Endothelial cell of umbilical vein (primary cell): ENCODE data around the gene LCE3D. TPM values are rescaled to one million over a fixed set of nuclear protein-coding genes. Genes with fewer than 3 reads are reported as not detected.

ENCODE experiments used
- BruUV-seq: library from RNA; stranded (reverse); fragments of 400-500 nt; replicated peaks from 2 replicates; lab custom pipeline; 2021; lab: Mats Ljungman, UMichigan
- CTCF ChIA-PET: fragments of 300-600, 350-600 bp; sonication (Branson Sonifier 250); formaldehyde crosslinking; loops from one replicate; lab custom pipeline; 2021; ENCODE audit warnings: antibody characterized with exemption, inconsistent platforms; lab: Charles Lee
- POLR2A ChIA-PET: fragments of 300-600, 350-600 bp; sonication (Branson Sonifier 250); formaldehyde crosslinking; loops from one replicate; lab custom pipeline; 2021; ENCODE audit warnings: antibody characterized with exemption, inconsistent platforms; lab: Charles Lee
- DNase-seq: peaks from one replicate; pipeline ENCODE4 v3.0.0-alpha.2; 2011; ENCODE audit warnings: low read depth, low spot score
- FAIRE-seq: peaks from 2 replicates; lab custom pipeline; 2011; peaks lifted over from hg19 to GRCh38; lab: Jason Lieb, UNC
- H2AFZ ChIP-seq: 2 replicates; pipeline ENCODE4 v1.6.0; 2012; ENCODE audit warnings: low read depth, low read length, control low read depth, inconsistent platforms
- H3K27ac ChIP-seq: 2 replicates; pipeline ENCODE4 v1.5.1; 2011; ENCODE audit warnings: low read depth, mild to moderate bottlenecking, control low read depth, low read length, moderate library complexity; ENCODE audit not compliant: insufficient read depth
- H3K27me3 ChIP-seq, 2 experiments: 2 replicates each; pipeline versions ENCODE4 v1.6.0 to v1.6.1; 2011; ENCODE audit warnings: low read length in 2 of 2, mixed read lengths in 1 of 2; ENCODE audit not compliant: control insufficient read depth in 2 of 2, insufficient read depth in 2 of 2
- H3K36me3 ChIP-seq, 2 experiments: 2 replicates in 1 of 2; 3 replicates in 1 of 2; pipeline ENCODE4 v1.5.1; 2011; ENCODE audit warnings: low read length in 2 of 2, mild to moderate bottlenecking in 1 of 2, moderate library complexity in 1 of 2; ENCODE audit not compliant: control insufficient read depth in 2 of 2, insufficient read depth in 2 of 2; ENCODE audit errors: extremely low read depth in 1 of 2
- H3K4me1 ChIP-seq: 3 replicates; pipeline ENCODE4 v1.5.1; 2011; ENCODE audit warnings: mild to moderate bottlenecking, low read length; ENCODE audit not compliant: control insufficient read depth, insufficient read depth; ENCODE audit errors: extremely low read depth
- H3K4me2 ChIP-seq: 2 replicates; pipeline ENCODE4 v1.6.1; 2011; ENCODE audit warnings: low read length, control low read depth, mixed read lengths; ENCODE audit not compliant: insufficient read depth
- H3K4me3 ChIP-seq, 3 experiments: fragments of 200-600 bp in 1 of 3; sonication (generic), shearing (Covaris generic) in 1 of 3; replicated peaks in 1 of 3; 2 replicates each; pipeline ENCODE4 v1.5.1; 2011 to 2016; ENCODE audit warnings: control low read depth in 3 of 3, low read length in 3 of 3, mild to moderate bottlenecking in 2 of 3, inconsistent platforms in 1 of 3, low read depth in 1 of 3, moderate library complexity in 1 of 3; ENCODE audit not compliant: insufficient read depth in 1 of 3
- H3K79me2 ChIP-seq: 2 replicates; pipeline ENCODE4 v1.6.0; 2012; ENCODE audit warnings: low read length, inconsistent platforms; ENCODE audit not compliant: control insufficient read depth, insufficient read depth
- H3K9ac ChIP-seq: replicated peaks from 2 replicates; pipeline ENCODE3; 2011; ENCODE audit warnings: low read length, control low read depth; ENCODE audit not compliant: insufficient read depth; ENCODE audit errors: extremely low read depth
- H3K9me1 ChIP-seq: replicated peaks from 3 replicates; pipeline ENCODE4 v1.6.0; 2011; ENCODE audit warnings: mild to moderate bottlenecking, low read length; ENCODE audit not compliant: control insufficient read depth, insufficient read depth; ENCODE audit errors: extremely low read depth
- H3K9me3 ChIP-seq: replicated peaks from 2 replicates; pipeline ENCODE4 v1.5.1; 2012; ENCODE audit warnings: low read length, inconsistent platforms; ENCODE audit not compliant: control insufficient read depth, insufficient read depth
- H4K20me1 ChIP-seq: replicated peaks from 2 replicates; pipeline ENCODE3; 2011; ENCODE audit warnings: mild to moderate bottlenecking, low read length; ENCODE audit not compliant: control insufficient read depth, insufficient read depth; ENCODE audit errors: extremely low read depth
- EZH2 ChIP-seq: IDR thresholded peaks from 2 replicates; pipeline ENCODE4 v1.6.1; 2012; ENCODE audit warnings: borderline replicate concordance, low read depth, mild to moderate bottlenecking, moderate library complexity, low read length, inconsistent platforms; ENCODE audit not compliant: severe bottlenecking
- FOS ChIP-seq: IDR thresholded peaks from 2 replicates; pipeline ENCODE4 v1.6.1; 2011; ENCODE audit warnings: mild to moderate bottlenecking, low read length, moderate library complexity, borderline replicate concordance; ENCODE audit not compliant: insufficient read depth
- GATA2 ChIP-seq: IDR thresholded peaks from 2 replicates; pipeline ENCODE4 v1.7.0; 2011; ENCODE audit warnings: low read depth, mild to moderate bottlenecking, moderate library complexity, mixed read lengths, low read length; ENCODE audit not compliant: insufficient read length, insufficient read depth
- JUN ChIP-seq: IDR thresholded peaks from 2 replicates; pipeline ENCODE4 v1.6.1; 2011; ENCODE audit warnings: borderline replicate concordance, low read depth; ENCODE audit not compliant: insufficient read length, insufficient read depth
- MYC ChIP-seq: IDR thresholded peaks from one replicate; pipeline ENCODE4 v1.6.1; 2011; ENCODE audit warnings: mild to moderate bottlenecking, low read depth, low read length
- POLR2A ChIP-seq: IDR thresholded peaks from 2 replicates; pipeline ENCODE4 v1.6.1; 2012; ENCODE audit warnings: low read depth, mild to moderate bottlenecking, control low read depth, low read length
- POLR2AphosphoS5 ChIP-seq: IDR thresholded peaks from 2 replicates; pipeline ENCODE4 v1.6.1; 2012; ENCODE audit warnings: low read depth, mild to moderate bottlenecking, control low read depth, low read length, moderate library complexity; ENCODE audit not compliant: insufficient read depth
- dilution Hi-C: fragments of 300-500 bp; cut with MboI; formaldehyde crosslinking; loops from one replicate; pipeline ENCODE4 v1.15.0; 2019; ENCODE audit warnings: low sequenced_read_pairs; ENCODE audit not compliant: extremely low pct_ligation_motif_present
- intact Hi-C: fragments of 100-400 bp; cut with micrococcal nuclease; formaldehyde crosslinking; loops from one replicate; pipeline ENCODE4 v1.10.0; 2022
- polyA plus RNA-seq, 4 experiments: library from polyadenylated mRNA; depleted of rRNA in 3 of 4; stranded (reverse) in 3 of 4; unstranded in 1 of 4; fragments of >200 nt; gene quantifications; 2 replicates each; pipeline versions ENCODE4 v1.2.1 to v1.2.3, GENCODE V29; 2011 to 2012; ENCODE audit warnings: missing spikeins in 1 of 4
- total RNA-seq: library from RNA; stranded (reverse); gene quantifications from 2 replicates; pipeline ENCODE4 v1.2.3, GENCODE V29; 2021
- TF ChIP-seq, protein P1 (sequence below), 2 donors: IDR thresholded peaks; 1 replicate in 1 of 2; 2 replicates in 1 of 2; pipeline ENCODE4 v1.5.1; 2011; ENCODE audit warnings: low read length in 2 of 2, mild to moderate bottlenecking in 2 of 2, moderate library complexity in 2 of 2, control low read depth in 1 of 2, inconsistent platforms in 1 of 2, low read depth in 1 of 2; ENCODE audit not compliant: insufficient read depth in 1 of 2; ENCODE audit errors: extremely low read depth in 1 of 2
- TF ChIP-seq, protein P2 (sequence below): IDR thresholded peaks from 2 replicates; pipeline ENCODE4 v1.6.1; 2011; ENCODE audit not compliant: insufficient read depth, insufficient read length

The LCE3D gene
- total and polyA plus RNA-seq, 2 donors (not counting 3 experiments of a cell fraction or from before 2014, with no cell fraction given), result not detected

DNA sequence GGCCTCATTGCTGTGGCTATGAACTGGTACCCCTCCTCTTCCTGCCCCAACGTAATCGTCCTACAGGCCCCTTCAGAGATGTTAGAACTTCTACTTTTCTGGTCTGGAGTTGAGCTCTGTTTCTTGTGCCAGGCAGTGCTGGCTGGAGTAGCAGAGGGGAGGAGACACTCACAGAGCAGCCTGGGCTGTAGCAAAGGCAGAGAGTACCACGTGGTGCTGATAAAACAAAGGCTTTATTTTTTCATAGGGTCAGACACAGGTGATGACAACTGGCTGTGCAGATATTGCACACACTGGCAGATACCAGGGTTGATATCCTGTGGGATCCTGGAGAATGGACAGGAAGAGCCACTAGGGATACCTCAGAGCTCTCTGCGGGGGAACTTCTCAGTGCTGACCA lies 42.8 kb downstream of the LCE3D start:
- Histone ChIP-seq H3K27me3 (no peaks in the 10 kb centered on the region), H4K20me1 (no peaks in the 10 kb centered on the region), H3K4me1 (no peaks in the 10 kb centered on the region), H3K79me2 (no peaks in the 10 kb centered on the region), H3K9ac (no peak overlapping the region), H3K9me1 (no peaks in the 10 kb centered on the region), H3K27ac (no peak overlapping the region), H3K4me3 (no peak overlapping the region), H3K36me3 (no peaks in the 10 kb centered on the region), H3K4me2 (no peak overlapping the region), H3K9me3 (no peaks in the 10 kb centered on the region), H2AFZ (no peak overlapping the region)
- FAIRE-seq (no peak), DNase-seq (no peak)
- POLR2A ChIA-PET, result no interaction called here
- no TSS peak for BruUV-seq
- CTCF ChIA-PET, result interaction anchor here (8.4 kb wide), 1 partner anchor 39 kb away, joined by 181 read pairs; no protein-coding TSS in a partner anchor
- dilution Hi-C loops (no loop called here), intact Hi-C loops (no loop called here)
- TF ChIP-seq POLR2AphosphoS5 (no peak), JUN (no peak), MYC (no peak), EZH2 (no peak), GATA2 (no peak), POLR2A (no peak), FOS (no peak)
- TF ChIP-seq, protein P1, sequence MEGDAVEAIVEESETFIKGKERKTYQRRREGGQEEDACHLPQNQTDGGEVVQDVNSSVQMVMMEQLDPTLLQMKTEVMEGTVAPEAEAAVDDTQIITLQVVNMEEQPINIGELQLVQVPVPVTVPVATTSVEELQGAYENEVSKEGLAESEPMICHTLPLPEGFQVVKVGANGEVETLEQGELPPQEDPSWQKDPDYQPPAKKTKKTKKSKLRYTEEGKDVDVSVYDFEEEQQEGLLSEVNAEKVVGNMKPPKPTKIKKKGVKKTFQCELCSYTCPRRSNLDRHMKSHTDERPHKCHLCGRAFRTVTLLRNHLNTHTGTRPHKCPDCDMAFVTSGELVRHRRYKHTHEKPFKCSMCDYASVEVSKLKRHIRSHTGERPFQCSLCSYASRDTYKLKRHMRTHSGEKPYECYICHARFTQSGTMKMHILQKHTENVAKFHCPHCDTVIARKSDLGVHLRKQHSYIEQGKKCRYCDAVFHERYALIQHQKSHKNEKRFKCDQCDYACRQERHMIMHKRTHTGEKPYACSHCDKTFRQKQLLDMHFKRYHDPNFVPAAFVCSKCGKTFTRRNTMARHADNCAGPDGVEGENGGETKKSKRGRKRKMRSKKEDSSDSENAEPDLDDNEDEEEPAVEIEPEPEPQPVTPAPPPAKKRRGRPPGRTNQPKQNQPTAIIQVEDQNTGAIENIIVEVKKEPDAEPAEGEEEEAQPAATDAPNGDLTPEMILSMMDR (IDR thresholded peaks at IDR 0.05; ENCODE audit: extremely low read depth in 1 of 2, insufficient read depth in 1 of 2, low read depth in 1 of 2, low read length in 2 of 2), result no peak
- TF ChIP-seq, protein P2, sequence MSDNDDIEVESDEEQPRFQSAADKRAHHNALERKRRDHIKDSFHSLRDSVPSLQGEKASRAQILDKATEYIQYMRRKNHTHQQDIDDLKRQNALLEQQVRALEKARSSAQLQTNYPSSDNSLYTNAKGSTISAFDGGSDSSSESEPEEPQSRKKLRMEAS, result no peak
